SK-N-SH treated with all-trans-retinoic acid at 6 μM for 48 hours (cell line): Measurements from ENCODE around the gene DNAJC6.
A peak's percentile ranks its signal among the peaks of the same experiment; 100 is the strongest.

Source experiments
- ATAC-seq: fragments of 200-7000 bp; cut with Tn5 transposase; 3 replicates; pipeline ENCODE4 v1.9.1; 2020; ENCODE audit warnings: mild to moderate bottlenecking, moderate library complexity
- BACH2 ChIP-seq: fragments of 250-450 bp; sonication (Bioruptor Pico); IDR thresholded peaks from 2 replicates; pipeline ENCODE4 v1.9.0; 2021; ENCODE audit warnings: mild to moderate bottlenecking, borderline replicate concordance
- GLIS3 ChIP-seq: fragments of 250-450 bp; sonication (Bioruptor Pico); IDR thresholded peaks from 2 replicates; pipeline ENCODE4 v1.5.0; 2020; ENCODE audit warnings: mild to moderate bottlenecking, moderate library complexity
- ISL1 ChIP-seq: fragments of 250-450 bp; sonication (Bioruptor Pico); IDR thresholded peaks from 2 replicates; pipeline ENCODE4 v2.1.2; 2022; ENCODE audit warnings: mild to moderate bottlenecking, moderate library complexity
- OSR1 ChIP-seq: fragments of 250-450 bp; sonication (Bioruptor Pico); IDR thresholded peaks from 2 replicates; pipeline ENCODE4 v1.8.0; 2022; ENCODE audit warnings: moderate library complexity, mild to moderate bottlenecking, inconsistent platforms
- PATZ1 ChIP-seq: fragments of 250-450 bp; sonication (Bioruptor Pico); IDR thresholded peaks from 2 replicates; pipeline ENCODE4 v1.8.0; 2020; ENCODE audit warnings: mild to moderate bottlenecking, moderate library complexity, borderline replicate concordance
- PPARA ChIP-seq: fragments of 250-450 bp; sonication (Bioruptor Pico); IDR thresholded peaks from 2 replicates; pipeline ENCODE4 v1.5.0; 2020; ENCODE audit warnings: mild to moderate bottlenecking, borderline replicate concordance
- RARB ChIP-seq: fragments of 250-450 bp; sonication (Bioruptor Pico); IDR thresholded peaks from 2 replicates; pipeline ENCODE4 v1.8.0; 2021; ENCODE audit warnings: mild to moderate bottlenecking, moderate library complexity
- SNAI2 ChIP-seq: fragments of 250-450 bp; sonication (Bioruptor Pico); IDR thresholded peaks from 2 replicates; pipeline ENCODE4 v1.5.0; 2020; ENCODE audit warnings: mild to moderate bottlenecking, moderate library complexity
- TCF4 ChIP-seq: fragments of 250-450 bp; sonication (Bioruptor Pico); IDR thresholded peaks from 2 replicates; pipeline ENCODE4 v1.8.0; 2021; ENCODE audit warnings: mild to moderate bottlenecking, moderate library complexity, borderline replicate concordance
- TOX ChIP-seq: fragments of 250-450 bp; sonication (Bioruptor Pico); IDR thresholded peaks from 2 replicates; pipeline ENCODE4 v1.8.0; 2021; ENCODE audit warnings: mild to moderate bottlenecking, moderate library complexity, borderline replicate concordance
- ZFP3 ChIP-seq: fragments of 250-450 bp; sonication (Bioruptor Pico); IDR thresholded peaks from 2 replicates; pipeline ENCODE4 v1.5.0; 2020; ENCODE audit warnings: mild to moderate bottlenecking, moderate library complexity
- ZFP30 ChIP-seq: fragments of 450-650 bp; formaldehyde crosslinking; IDR thresholded peaks from 2 replicates; pipeline ENCODE4 v1.5.0; 2022; ENCODE audit warnings: mild to moderate bottlenecking, moderate library complexity
- ZNF70 ChIP-seq: fragments of 450-650 bp; formaldehyde crosslinking; IDR thresholded peaks from 2 replicates; pipeline ENCODE4 v1.5.0; 2020; ENCODE audit warnings: mild to moderate bottlenecking, moderate library complexity
- ZNF8 ChIP-seq: fragments of 450-650 bp; formaldehyde crosslinking; IDR thresholded peaks from 2 replicates; pipeline ENCODE4 v1.5.0; 2020; ENCODE audit warnings: mild to moderate bottlenecking, moderate library complexity
- TF ChIP-seq, protein P1 (sequence below): fragments of 250-450 bp; sonication (Bioruptor Pico); IDR thresholded peaks from 2 replicates; pipeline ENCODE4 v1.5.0; 2020; ENCODE audit warnings: mild to moderate bottlenecking, moderate library complexity
- TF ChIP-seq, protein P2 (sequence below): fragments of 250-450 bp; sonication (Bioruptor Pico); IDR thresholded peaks from 2 replicates; pipeline ENCODE4 v1.5.1; 2020; ENCODE audit warnings: low read depth, mild to moderate bottlenecking, moderate library complexity

Gene DNAJC6

GRCh38 chr1:65419681-65420589, 110.6 kb downstream of the DNAJC6 start:
- TF ChIP-seq PPARA (CRISPR knock-in tag) (no peak), PATZ1 (CRISPR knock-in tag) (no peak), ZFP30 (CRISPR knock-in tag) (no peak), OSR1 (CRISPR knock-in tag) (no peak), TOX (no peak), ISL1 (CRISPR knock-in tag) (no peak), SNAI2 (no peak), GLIS3 (CRISPR knock-in tag) (no peak), RARB (no peak), ZNF8 (CRISPR knock-in tag) (no peak), BACH2 (CRISPR knock-in tag) (no peak), ZNF70 (CRISPR knock-in tag) (no peak), ZFP3 (CRISPR knock-in tag) (no peak)
- TF ChIP-seq, protein P1, sequence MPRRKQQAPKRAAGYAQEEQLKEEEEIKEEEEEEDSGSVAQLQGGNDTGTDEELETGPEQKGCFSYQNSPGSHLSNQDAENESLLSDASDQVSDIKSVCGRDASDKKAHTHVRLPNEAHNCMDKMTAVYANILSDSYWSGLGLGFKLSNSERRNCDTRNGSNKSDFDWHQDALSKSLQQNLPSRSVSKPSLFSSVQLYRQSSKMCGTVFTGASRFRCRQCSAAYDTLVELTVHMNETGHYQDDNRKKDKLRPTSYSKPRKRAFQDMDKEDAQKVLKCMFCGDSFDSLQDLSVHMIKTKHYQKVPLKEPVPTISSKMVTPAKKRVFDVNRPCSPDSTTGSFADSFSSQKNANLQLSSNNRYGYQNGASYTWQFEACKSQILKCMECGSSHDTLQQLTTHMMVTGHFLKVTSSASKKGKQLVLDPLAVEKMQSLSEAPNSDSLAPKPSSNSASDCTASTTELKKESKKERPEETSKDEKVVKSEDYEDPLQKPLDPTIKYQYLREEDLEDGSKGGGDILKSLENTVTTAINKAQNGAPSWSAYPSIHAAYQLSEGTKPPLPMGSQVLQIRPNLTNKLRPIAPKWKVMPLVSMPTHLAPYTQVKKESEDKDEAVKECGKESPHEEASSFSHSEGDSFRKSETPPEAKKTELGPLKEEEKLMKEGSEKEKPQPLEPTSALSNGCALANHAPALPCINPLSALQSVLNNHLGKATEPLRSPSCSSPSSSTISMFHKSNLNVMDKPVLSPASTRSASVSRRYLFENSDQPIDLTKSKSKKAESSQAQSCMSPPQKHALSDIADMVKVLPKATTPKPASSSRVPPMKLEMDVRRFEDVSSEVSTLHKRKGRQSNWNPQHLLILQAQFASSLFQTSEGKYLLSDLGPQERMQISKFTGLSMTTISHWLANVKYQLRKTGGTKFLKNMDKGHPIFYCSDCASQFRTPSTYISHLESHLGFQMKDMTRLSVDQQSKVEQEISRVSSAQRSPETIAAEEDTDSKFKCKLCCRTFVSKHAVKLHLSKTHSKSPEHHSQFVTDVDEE (CRISPR knock-in tag), result no peak
- TF ChIP-seq, protein P2, sequence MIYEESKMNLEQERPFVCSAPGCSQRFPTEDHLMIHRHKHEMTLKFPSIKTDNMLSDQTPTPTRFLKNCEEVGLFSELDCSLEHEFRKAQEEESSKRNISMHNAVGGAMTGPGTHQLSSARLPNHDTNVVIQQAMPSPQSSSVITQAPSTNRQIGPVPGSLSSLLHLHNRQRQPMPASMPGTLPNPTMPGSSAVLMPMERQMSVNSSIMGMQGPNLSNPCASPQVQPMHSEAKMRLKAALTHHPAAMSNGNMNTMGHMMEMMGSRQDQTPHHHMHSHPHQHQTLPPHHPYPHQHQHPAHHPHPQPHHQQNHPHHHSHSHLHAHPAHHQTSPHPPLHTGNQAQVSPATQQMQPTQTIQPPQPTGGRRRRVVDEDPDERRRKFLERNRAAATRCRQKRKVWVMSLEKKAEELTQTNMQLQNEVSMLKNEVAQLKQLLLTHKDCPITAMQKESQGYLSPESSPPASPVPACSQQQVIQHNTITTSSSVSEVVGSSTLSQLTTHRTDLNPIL (CRISPR knock-in tag), result no peak

DNA sequence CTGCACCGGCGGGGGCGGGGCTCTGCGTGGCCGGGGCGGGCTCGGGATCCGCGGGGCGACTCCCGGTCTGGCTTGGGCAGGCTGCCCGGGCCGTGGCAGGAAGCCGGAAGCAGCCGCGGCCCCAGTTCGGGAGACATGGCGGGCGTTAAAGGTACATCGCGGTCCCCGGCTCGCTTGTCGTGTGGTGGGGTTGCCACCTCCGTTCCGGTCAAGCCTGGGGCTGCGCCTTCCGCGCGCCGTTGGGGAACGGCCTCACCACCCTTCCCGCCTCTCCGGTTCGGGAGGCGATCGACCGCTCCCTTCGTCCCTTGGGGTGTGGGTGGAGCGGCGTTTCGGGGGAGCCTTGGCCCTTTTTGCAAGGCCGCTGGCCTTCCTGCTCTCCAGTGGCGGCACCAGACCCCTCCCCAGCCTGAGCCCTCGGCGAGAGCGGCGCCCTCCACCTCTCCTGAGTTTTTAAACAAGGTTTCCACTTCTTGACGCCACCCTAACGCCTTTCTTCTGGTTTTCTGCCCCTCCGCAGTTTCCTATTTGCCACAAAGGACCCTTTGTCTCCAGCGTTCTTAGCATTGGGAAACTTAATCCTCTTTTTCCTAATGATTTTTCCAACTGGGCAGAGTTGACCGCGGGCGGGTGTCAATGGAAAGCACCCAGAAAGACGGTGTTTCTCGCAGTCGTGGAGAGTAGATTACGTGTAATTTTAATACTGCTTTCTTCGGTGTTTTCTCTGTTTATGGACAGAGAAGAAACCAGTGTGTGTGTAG, 111.4 kb downstream of the DNAJC6 start, which contains the start of the genes LEPR and LEPROT:
Gene LEPR (plus strand): TSS at position 79 of the 761 bp plus-strand sequence. CDS start 144,898 bp downstream, outside the sequence.
Gene LEPROT (plus strand): TSS at position 79 of the 761 bp plus-strand sequence. CDS start 57 bp downstream, at position 136.
- TF ChIP-seq TCF4 (CRISPR knock-in tag) (no peak), GLIS3 (CRISPR knock-in tag) (peak; percentile 42; the same call in 1 of the 2 replicates), ZFP3 (CRISPR knock-in tag) (peak; percentile 29; the same call in 1 of the 2 replicates)
- TF ChIP-seq, protein P1 (CRISPR knock-in tag), result 0 out of 2 replicates have a peak, but pooled peaks have one; percentile 33
- peak; percentile 70; the same call in 2 of the 3 replicates for ATAC-seq

More at GRCh38 chr1:65419681-65420589, 110.6 kb downstream of the DNAJC6 start:
- ATAC-seq, result peak; percentile 93

DNA sequence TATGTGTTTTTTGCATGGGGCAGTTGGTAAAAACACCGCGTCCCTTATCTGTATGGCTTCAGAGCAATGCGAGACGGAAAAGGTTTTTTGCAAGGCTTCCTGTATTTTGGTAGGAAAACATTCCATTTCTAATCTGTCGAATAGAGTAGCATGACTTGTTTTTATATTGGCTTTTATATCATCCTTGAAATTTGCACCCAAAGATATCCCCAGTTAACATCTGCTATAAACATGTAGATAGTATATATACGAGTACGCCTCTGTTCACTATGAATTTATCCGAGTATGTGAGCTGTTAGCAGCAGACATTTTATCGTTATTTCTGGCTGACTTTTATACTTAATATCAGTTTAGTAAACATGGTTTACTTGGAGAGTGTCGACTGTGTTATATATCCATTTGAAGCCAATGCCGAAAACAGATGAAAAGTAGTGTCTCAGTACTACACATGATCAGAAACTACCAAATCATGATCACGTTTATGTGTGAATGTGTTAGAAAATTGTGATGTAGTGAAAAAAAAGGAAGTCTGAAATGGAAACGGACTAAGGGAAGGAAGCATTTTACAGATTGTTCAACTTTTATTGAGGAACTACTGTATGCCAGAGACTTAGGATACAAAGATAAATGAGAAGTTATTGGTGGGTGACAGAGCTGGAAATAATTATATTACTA, 112.1 kb downstream of the DNAJC6 start:
- no peak for TF ChIP-seq ZFP30 (CRISPR knock-in tag)
- TF ChIP-seq ZFP3 (CRISPR knock-in tag), result 0 out of 2 replicates have a peak, but pooled peaks have one; percentile 36
- ATAC-seq, result no peak
